HepG2 (cell line): ENCODE measurements around the gene USP30. TPM values are rescaled to one million over a fixed set of nuclear protein-coding genes. Genes with fewer than 3 reads are reported as not detected.

Experiments used
- DNMT3B ChIP-seq: conservative IDR thresholded peaks from 2 replicates; pipeline ENCODE4 v1.6.1; 2016; ENCODE audit warnings: missing biosample characterization, control low read depth
- MAF1 ChIP-seq: sonication (generic); formaldehyde crosslinking; IDR thresholded peaks from 2 replicates; pipeline ENCODE4 v1.5.0; 2020; ENCODE audit warnings: missing genetic modification reagents, borderline replicate concordance
- MED8 ChIP-seq: sonication (generic); formaldehyde crosslinking; IDR thresholded peaks from 2 replicates; pipeline ENCODE4 v1.8.1; 2023; ENCODE audit warnings: mild to moderate bottlenecking, missing genetic modification reagents; ENCODE audit not compliant: insufficient replicate concordance
- NR2F2 ChIP-seq: IDR thresholded peaks from 2 replicates; pipeline ENCODE4 v1.6.1; 2012; ENCODE audit warnings: low read depth, inconsistent platforms, borderline replicate concordance
- RXRB ChIP-seq: IDR thresholded peaks from 2 replicates; pipeline ENCODE4 v1.6.1; 2016; ENCODE audit warnings: borderline replicate concordance, missing genetic modification reagents, missing compliant biosample characterization
- SRSF9 ChIP-seq: fragments of 200-400 bp; formaldehyde crosslinking; IDR thresholded peaks from 2 replicates; pipeline ENCODE4 v1.6.1; 2018; ENCODE audit warnings: borderline replicate concordance, mild to moderate bottlenecking, low read depth, low read length; ENCODE audit not compliant: insufficient read depth, poor library complexity, severe bottlenecking
- ZFAT ChIP-seq: sonication (generic); formaldehyde crosslinking; conservative IDR thresholded peaks from 2 replicates; pipeline ENCODE4 v1.8.1; 2023; ENCODE audit warnings: missing genetic modification reagents, inconsistent platforms
- ZIK1 ChIP-seq: sonication (generic); formaldehyde crosslinking; IDR thresholded peaks from 2 replicates; pipeline ENCODE4 v1.5.0; 2020; ENCODE audit warnings: mild to moderate bottlenecking, low read depth, missing genetic modification reagents, borderline replicate concordance
- ZMAT3 ChIP-seq: sonication (generic); formaldehyde crosslinking; conservative IDR thresholded peaks from 2 replicates; pipeline ENCODE4 v1.7.0; 2021; ENCODE audit warnings: missing genetic modification reagents
- ZNF720 ChIP-seq: sonication (generic); formaldehyde crosslinking; IDR thresholded peaks from 2 replicates; pipeline ENCODE4 v1.4.0; 2020; ENCODE audit warnings: missing genetic modification reagents
- ZNF772 ChIP-seq: sonication (generic); formaldehyde crosslinking; IDR thresholded peaks from 2 replicates; pipeline ENCODE4 v1.5.0; 2020; ENCODE audit warnings: mild to moderate bottlenecking, missing genetic modification reagents
- polyA plus RNA-seq, 8 experiments: library from polyadenylated mRNA; depleted of rRNA in 3 of 8; stranded (reverse) in 7 of 8; unstranded in 1 of 8; fragments of >200 nt; fragmentation: Illumina TruSeq in 4 of 8; extraction: Trizol in 4 of 8; gene quantifications; 2 replicates each; pipeline versions ENCODE4 v1.2.1 to v1.2.3, GENCODE V29; 2011 to 2016; ENCODE audit warnings: low read depth in 4 of 8, missing spikeins in 1 of 8, mixed read lengths in 1 of 8; ENCODE audit not compliant: insufficient read depth in 1 of 8
- total RNA-seq, 5 experiments: library from RNA; depleted of rRNA; stranded (reverse); fragments of >200 nt; fragmentation: Illumina TruSeq; extraction: Trizol; gene quantifications; 2 replicates each; pipeline ENCODE4 v1.2.3, GENCODE V29; 2016; ENCODE audit warnings: low read depth in 1 of 5
- TF ChIP-seq, protein P1 (sequence below): sonication (generic); formaldehyde crosslinking; IDR thresholded peaks from 2 replicates; pipeline ENCODE4 v1.5.0; 2020; ENCODE audit warnings: missing genetic modification reagents
- TF ChIP-seq, protein P2 (sequence below): sonication (generic); formaldehyde crosslinking; IDR thresholded peaks from 2 replicates; pipeline ENCODE4 v1.4.0; 2020; ENCODE audit warnings: mild to moderate bottlenecking, missing genetic modification reagents
- TF ChIP-seq, protein P3 (sequence below): sonication (generic); formaldehyde crosslinking; IDR thresholded peaks from 2 replicates; pipeline ENCODE4 v1.5.1; 2020; ENCODE audit warnings: missing genetic modification reagents, mild to moderate bottlenecking, borderline replicate concordance
- TF ChIP-seq, protein P4 (sequence below): sonication (generic); formaldehyde crosslinking; IDR thresholded peaks from 2 replicates; pipeline ENCODE4 v1.5.1; 2020; ENCODE audit warnings: mild to moderate bottlenecking, missing genetic modification reagents, moderate library complexity
- TF ChIP-seq, protein P5 (sequence below): sonication (generic); formaldehyde crosslinking; IDR thresholded peaks from 2 replicates; pipeline ENCODE4 v1.4.0; 2020; ENCODE audit warnings: mild to moderate bottlenecking, missing genetic modification reagents

USP30 gene
- total and polyA plus RNA-seq, 2 of the 13 experiments (the other 11 are each of a cell fraction or from before 2014, with no cell fraction given): 11.2 to 20.8 TPM

DNA sequence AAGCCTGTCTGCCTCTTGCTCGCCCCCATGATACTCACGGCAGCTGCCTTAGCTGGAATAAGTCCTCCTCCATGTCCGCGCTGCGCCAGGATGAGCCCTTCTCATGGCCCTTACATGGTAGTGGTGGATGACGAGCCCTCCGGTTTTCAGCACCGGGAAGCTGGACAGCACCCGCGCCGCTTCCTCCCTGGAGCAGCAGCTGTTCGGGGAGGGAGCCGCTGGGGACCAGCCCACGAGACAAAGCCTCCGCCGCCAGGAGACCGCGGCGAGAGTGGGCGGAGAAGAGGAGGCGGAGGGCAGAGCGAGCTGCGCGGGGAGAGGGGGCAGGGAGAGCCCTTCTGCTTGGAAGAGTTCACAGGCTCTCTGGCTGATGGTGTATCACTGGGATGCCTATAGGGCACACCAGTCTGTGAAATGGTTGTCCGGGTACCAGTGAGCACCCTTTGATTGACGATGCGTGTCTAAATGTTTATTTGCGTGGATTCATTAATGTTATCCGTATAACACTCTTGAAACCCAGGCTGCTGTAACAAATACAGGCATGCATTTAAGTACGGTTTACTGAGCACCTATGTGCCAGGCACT is 31.5 kb upstream of the USP30 start, which contains the start of gene SVOP (continued):
- TF ChIP-seq, protein P1, sequence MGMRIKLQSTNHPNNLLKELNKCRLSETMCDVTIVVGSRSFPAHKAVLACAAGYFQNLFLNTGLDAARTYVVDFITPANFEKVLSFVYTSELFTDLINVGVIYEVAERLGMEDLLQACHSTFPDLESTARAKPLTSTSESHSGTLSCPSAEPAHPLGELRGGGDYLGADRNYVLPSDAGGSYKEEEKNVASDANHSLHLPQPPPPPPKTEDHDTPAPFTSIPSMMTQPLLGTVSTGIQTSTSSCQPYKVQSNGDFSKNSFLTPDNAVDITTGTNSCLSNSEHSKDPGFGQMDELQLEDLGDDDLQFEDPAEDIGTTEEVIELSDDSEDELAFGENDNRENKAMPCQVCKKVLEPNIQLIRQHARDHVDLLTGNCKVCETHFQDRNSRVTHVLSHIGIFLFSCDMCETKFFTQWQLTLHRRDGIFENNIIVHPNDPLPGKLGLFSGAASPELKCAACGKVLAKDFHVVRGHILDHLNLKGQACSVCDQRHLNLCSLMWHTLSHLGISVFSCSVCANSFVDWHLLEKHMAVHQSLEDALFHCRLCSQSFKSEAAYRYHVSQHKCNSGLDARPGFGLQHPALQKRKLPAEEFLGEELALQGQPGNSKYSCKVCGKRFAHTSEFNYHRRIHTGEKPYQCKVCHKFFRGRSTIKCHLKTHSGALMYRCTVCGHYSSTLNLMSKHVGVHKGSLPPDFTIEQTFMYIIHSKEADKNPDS (CRISPR knock-in tag): no peak
- TF ChIP-seq, protein P2, sequence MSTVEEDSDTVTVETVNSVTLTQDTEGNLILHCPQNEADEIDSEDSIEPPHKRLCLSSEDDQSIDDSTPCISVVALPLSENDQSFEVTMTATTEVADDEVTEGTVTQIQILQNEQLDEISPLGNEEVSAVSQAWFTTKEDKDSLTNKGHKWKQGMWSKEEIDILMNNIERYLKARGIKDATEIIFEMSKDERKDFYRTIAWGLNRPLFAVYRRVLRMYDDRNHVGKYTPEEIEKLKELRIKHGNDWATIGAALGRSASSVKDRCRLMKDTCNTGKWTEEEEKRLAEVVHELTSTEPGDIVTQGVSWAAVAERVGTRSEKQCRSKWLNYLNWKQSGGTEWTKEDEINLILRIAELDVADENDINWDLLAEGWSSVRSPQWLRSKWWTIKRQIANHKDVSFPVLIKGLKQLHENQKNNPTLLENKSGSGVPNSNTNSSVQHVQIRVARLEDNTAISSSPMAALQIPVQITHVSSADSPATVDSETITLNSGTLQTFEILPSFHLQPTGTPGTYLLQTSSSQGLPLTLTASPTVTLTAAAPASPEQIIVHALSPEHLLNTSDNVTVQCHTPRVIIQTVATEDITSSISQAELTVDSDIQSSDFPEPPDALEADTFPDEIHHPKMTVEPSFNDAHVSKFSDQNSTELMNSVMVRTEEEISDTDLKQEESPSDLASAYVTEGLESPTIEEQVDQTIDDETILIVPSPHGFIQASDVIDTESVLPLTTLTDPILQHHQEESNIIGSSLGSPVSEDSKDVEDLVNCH: 0 out of 2 replicates have a peak, but pooled peaks have one; percentile 52
- no peak for TF ChIP-seq NR2F2
- TF ChIP-seq RXRB: peak; percentile 71
- TF ChIP-seq MAF1 (CRISPR knock-in tag): peak; percentile 90; the same call in 1 of the 2 replicates
- TF ChIP-seq ZIK1 (CRISPR knock-in tag): peak; percentile 66; the same call in 1 of the 2 replicates
- TF ChIP-seq MED8 (CRISPR knock-in tag): no peak
- TF ChIP-seq ZNF772 (CRISPR knock-in tag): 0 out of 2 replicates have a peak, but pooled peaks have one; percentile 42
- no peak for TF ChIP-seq SRSF9
- TF ChIP-seq ZFAT (CRISPR knock-in tag): no peak
- TF ChIP-seq, protein P3, sequence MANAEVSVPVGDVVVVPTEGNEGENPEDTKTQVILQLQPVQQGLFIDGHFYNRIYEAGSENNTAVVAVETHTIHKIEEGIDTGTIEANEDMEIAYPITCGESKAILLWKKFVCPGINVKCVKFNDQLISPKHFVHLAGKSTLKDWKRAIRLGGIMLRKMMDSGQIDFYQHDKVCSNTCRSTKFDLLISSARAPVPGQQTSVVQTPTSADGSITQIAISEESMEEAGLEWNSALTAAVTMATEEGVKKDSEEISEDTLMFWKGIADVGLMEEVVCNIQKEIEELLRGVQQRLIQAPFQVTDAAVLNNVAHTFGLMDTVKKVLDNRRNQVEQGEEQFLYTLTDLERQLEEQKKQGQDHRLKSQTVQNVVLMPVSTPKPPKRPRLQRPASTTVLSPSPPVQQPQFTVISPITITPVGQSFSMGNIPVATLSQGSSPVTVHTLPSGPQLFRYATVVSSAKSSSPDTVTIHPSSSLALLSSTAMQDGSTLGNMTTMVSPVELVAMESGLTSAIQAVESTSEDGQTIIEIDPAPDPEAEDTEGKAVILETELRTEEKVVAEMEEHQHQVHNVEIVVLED (CRISPR knock-in tag): no peak
- peak; percentile 98; the same call in 1 of the 2 replicates for TF ChIP-seq DNMT3B (CRISPR knock-in tag)
- TF ChIP-seq, protein P4, sequence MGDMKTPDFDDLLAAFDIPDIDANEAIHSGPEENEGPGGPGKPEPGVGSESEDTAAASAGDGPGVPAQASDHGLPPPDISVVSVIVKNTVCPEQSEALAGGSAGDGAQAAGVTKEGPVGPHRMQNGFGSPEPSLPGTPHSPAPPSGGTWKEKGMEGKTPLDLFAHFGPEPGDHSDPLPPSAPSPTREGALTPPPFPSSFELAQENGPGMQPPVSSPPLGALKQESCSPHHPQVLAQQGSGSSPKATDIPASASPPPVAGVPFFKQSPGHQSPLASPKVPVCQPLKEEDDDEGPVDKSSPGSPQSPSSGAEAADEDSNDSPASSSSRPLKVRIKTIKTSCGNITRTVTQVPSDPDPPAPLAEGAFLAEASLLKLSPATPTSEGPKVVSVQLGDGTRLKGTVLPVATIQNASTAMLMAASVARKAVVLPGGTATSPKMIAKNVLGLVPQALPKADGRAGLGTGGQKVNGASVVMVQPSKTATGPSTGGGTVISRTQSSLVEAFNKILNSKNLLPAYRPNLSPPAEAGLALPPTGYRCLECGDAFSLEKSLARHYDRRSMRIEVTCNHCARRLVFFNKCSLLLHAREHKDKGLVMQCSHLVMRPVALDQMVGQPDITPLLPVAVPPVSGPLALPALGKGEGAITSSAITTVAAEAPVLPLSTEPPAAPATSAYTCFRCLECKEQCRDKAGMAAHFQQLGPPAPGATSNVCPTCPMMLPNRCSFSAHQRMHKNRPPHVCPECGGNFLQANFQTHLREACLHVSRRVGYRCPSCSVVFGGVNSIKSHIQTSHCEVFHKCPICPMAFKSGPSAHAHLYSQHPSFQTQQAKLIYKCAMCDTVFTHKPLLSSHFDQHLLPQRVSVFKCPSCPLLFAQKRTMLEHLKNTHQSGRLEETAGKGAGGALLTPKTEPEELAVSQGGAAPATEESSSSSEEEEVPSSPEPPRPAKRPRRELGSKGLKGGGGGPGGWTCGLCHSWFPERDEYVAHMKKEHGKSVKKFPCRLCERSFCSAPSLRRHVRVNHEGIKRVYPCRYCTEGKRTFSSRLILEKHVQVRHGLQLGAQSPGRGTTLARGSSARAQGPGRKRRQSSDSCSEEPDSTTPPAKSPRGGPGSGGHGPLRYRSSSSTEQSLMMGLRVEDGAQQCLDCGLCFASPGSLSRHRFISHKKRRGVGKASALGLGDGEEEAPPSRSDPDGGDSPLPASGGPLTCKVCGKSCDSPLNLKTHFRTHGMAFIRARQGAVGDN: peak; percentile 68
- TF ChIP-seq ZMAT3 (CRISPR knock-in tag): peak; percentile 95
- TF ChIP-seq, protein P5, sequence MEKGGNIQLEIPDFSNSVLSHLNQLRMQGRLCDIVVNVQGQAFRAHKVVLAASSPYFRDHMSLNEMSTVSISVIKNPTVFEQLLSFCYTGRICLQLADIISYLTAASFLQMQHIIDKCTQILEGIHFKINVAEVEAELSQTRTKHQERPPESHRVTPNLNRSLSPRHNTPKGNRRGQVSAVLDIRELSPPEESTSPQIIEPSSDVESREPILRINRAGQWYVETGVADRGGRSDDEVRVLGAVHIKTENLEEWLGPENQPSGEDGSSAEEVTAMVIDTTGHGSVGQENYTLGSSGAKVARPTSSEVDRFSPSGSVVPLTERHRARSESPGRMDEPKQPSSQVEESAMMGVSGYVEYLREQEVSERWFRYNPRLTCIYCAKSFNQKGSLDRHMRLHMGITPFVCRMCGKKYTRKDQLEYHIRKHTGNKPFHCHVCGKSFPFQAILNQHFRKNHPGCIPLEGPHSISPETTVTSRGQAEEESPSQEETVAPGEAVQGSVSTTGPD (CRISPR knock-in tag): no peak
- 0 out of 2 replicates have a peak, but pooled peaks have one; percentile 70 for TF ChIP-seq ZNF720
